HepG2 (cell line): ENCODE results near the gene INO80. TPM values are rescaled to one million over a fixed set of nuclear protein-coding genes. Genes with fewer than 3 reads are reported as not detected.

Experiments used
- BCLAF1 ChIP-seq: fragments of 450-650 bp; IDR thresholded peaks from 2 replicates; pipeline ENCODE4 v1.6.1; 2017; ENCODE audit warnings: mild to moderate bottlenecking
- HMG20A ChIP-seq: IDR thresholded peaks from 2 replicates; pipeline ENCODE4 v1.6.1; 2016; ENCODE audit warnings: borderline replicate concordance
- PPARG ChIP-seq: conservative IDR thresholded peaks from 2 replicates; pipeline ENCODE4 v1.6.1; 2016; ENCODE audit warnings: missing biosample characterization, missing genetic modification reagents
- ZFP62 ChIP-seq: sonication (generic); formaldehyde crosslinking; IDR thresholded peaks from 2 replicates; pipeline ENCODE4 v1.4.0; 2020; ENCODE audit warnings: missing genetic modification reagents
- ZNF710 ChIP-seq: sonication (generic); formaldehyde crosslinking; IDR thresholded peaks from 2 replicates; pipeline ENCODE4 v1.5.0; 2020; ENCODE audit warnings: mild to moderate bottlenecking, missing genetic modification reagents, borderline replicate concordance
- ZNF770 ChIP-seq: sonication (generic); formaldehyde crosslinking; IDR thresholded peaks from 2 replicates; pipeline ENCODE4 v1.5.0; 2020; ENCODE audit warnings: mild to moderate bottlenecking, missing genetic modification reagents
- polyA plus RNA-seq, 8 experiments: library from polyadenylated mRNA; depleted of rRNA in 3 of 8; stranded (reverse) in 7 of 8; unstranded in 1 of 8; fragments of >200 nt; fragmentation: Illumina TruSeq in 4 of 8; extraction: Trizol in 4 of 8; gene quantifications; 2 replicates each; pipeline versions ENCODE4 v1.2.1 to v1.2.3, GENCODE V29; 2011 to 2016; ENCODE audit warnings: low read depth in 4 of 8, missing spikeins in 1 of 8, mixed read lengths in 1 of 8; ENCODE audit not compliant: insufficient read depth in 1 of 8
- total RNA-seq, 5 experiments: library from RNA; depleted of rRNA; stranded (reverse); fragments of >200 nt; fragmentation: Illumina TruSeq; extraction: Trizol; gene quantifications; 2 replicates each; pipeline ENCODE4 v1.2.3, GENCODE V29; 2016; ENCODE audit warnings: low read depth in 1 of 5
- TF ChIP-seq, protein P1 (sequence below): IDR thresholded peaks from 2 replicates; pipeline ENCODE4 v1.6.1; 2012; ENCODE audit warnings: low read length, improper control_type of control experiment

INO80 gene
- total and polyA plus RNA-seq, 2 of the 13 experiments (the other 11 are each of a cell fraction or from before 2014, with no cell fraction given), result 3.6 to 14.8 TPM

GRCh38 chr15:41128174-41128902 is 12.3 kb upstream of the INO80 start (continued):
- TF ChIP-seq, protein P1, sequence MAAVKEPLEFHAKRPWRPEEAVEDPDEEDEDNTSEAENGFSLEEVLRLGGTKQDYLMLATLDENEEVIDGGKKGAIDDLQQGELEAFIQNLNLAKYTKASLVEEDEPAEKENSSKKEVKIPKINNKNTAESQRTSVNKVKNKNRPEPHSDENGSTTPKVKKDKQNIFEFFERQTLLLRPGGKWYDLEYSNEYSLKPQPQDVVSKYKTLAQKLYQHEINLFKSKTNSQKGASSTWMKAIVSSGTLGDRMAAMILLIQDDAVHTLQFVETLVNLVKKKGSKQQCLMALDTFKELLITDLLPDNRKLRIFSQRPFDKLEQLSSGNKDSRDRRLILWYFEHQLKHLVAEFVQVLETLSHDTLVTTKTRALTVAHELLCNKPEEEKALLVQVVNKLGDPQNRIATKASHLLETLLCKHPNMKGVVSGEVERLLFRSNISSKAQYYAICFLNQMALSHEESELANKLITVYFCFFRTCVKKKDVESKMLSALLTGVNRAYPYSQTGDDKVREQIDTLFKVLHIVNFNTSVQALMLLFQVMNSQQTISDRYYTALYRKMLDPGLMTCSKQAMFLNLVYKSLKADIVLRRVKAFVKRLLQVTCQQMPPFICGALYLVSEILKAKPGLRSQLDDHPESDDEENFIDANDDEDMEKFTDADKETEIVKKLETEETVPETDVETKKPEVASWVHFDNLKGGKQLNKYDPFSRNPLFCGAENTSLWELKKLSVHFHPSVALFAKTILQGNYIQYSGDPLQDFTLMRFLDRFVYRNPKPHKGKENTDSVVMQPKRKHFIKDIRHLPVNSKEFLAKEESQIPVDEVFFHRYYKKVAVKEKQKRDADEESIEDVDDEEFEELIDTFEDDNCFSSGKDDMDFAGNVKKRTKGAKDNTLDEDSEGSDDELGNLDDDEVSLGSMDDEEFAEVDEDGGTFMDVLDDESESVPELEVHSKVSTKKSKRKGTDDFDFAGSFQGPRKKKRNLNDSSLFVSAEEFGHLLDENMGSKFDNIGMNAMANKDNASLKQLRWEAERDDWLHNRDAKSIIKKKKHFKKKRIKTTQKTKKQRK, result no peak
- TF ChIP-seq ZFP62 (CRISPR knock-in tag) (no peak), HMG20A (CRISPR knock-in tag) (0 out of 2 replicates have a peak, but pooled peaks have one; percentile 20), ZNF770 (CRISPR knock-in tag) (peak; percentile 83), ZNF710 (CRISPR knock-in tag) (no peak), BCLAF1 (no peak), PPARG (CRISPR knock-in tag) (peak; percentile 45; the same call in 1 of the 2 replicates)
